Measurements from ENCODE around the gene LY6G6D.

Gene LY6G6D

GRCh38 chr6:31715022-31715958, at the start of gene LY6G6D:
LY6G6D (plus strand) TSS chr6:31715348; CDS start chr6:31715356, 8 bp downstream.
- 0 out of 2 replicates have a peak, but pooled peaks cover 5% of the 10 kb centered on the region for H3K4me1 ChIP-seq (ENCODE audit: low read length)
- H3K9me2 ChIP-seq (replicated peaks; ENCODE audit: insufficient read depth, low read length) = no peaks in the 10 kb centered on the region
- H3K9ac ChIP-seq (ENCODE audit: low read length) = no peak within 1 kb of the TSS
- no peak for DNase-seq
- no peaks in the 10 kb centered on the region for H3K27me3 ChIP-seq (replicated peaks; ENCODE audit: insufficient read depth, low read length)
- no peaks in the 10 kb centered on the region for H4K20me1 ChIP-seq (ENCODE audit: insufficient read depth, low read length)
- no peaks in the 10 kb centered on the region for H3K79me2 ChIP-seq (ENCODE audit: low read length)
- H3K36me3 ChIP-seq (replicated peaks; ENCODE audit: insufficient read depth, low read length) = no peaks in the 10 kb centered on the region
- H3F3A ChIP-seq (ENCODE audit: insufficient read depth, low read length) = no peaks in the 10 kb centered on the region
- no peak within 1 kb of the TSS for H3K27ac ChIP-seq (ENCODE audit: low read length)
- H2AFZ ChIP-seq (ENCODE audit: low read length) = no peak within 1 kb of the TSS
- no peaks in the 10 kb centered on the region for H3K9me3 ChIP-seq (replicated peaks; ENCODE audit: insufficient read depth, low read length)
- no peak for TF ChIP-seq CTCF (IDR thresholded peaks at IDR 0.05; ENCODE audit: low read length)
- TF ChIP-seq EZH2phosphoT487 (IDR thresholded peaks at IDR 0.05; ENCODE audit: low read length) = no peak
- no peak within 1 kb of the TSS for H3K4me2 ChIP-seq (ENCODE audit: low read depth, low read length)
- H3K4me3 ChIP-seq (ENCODE audit: low read length) = no peak within 1 kb of the TSS

GRCh38 chr6:31665501-31666336, 49.4 kb upstream of the LY6G6D start, which contains the start of gene CSNK2B:
CSNK2B (plus strand) TSS chr6:31666080; CDS start chr6:31666832, 752 bp downstream.
- DNase-seq = peak; percentile 98
- H3F3A ChIP-seq (ENCODE audit: insufficient read depth, low read length) = peaks cover 20% of the 10 kb centered on the region
- peak within 1 kb of the TSS; percentile 99 for H3K4me3 ChIP-seq (ENCODE audit: low read length)
- no peaks in the 10 kb centered on the region for H3K9me3 ChIP-seq (replicated peaks; ENCODE audit: insufficient read depth, low read length)
- H4K20me1 ChIP-seq (ENCODE audit: insufficient read depth, low read length) = no peaks in the 10 kb centered on the region
- peaks cover 13% of the 10 kb centered on the region for H3K36me3 ChIP-seq (replicated peaks; ENCODE audit: insufficient read depth, low read length)
- peak within 1 kb of the TSS; percentile 99 for H3K27ac ChIP-seq (ENCODE audit: low read length)
- peak within 1 kb of the TSS; percentile 82 for H2AFZ ChIP-seq (ENCODE audit: low read length)
- H3K27me3 ChIP-seq (replicated peaks; ENCODE audit: insufficient read depth, low read length) = no peaks in the 10 kb centered on the region
- peaks cover 31% of the 10 kb centered on the region for H3K4me1 ChIP-seq (ENCODE audit: low read length)
- peaks cover 70% of the 10 kb centered on the region for H3K79me2 ChIP-seq (ENCODE audit: low read length)
- no peaks in the 10 kb centered on the region for H3K9me2 ChIP-seq (replicated peaks; ENCODE audit: insufficient read depth, low read length)
- peak within 1 kb of the TSS; percentile 100 for H3K9ac ChIP-seq (ENCODE audit: low read length)
- H3K4me2 ChIP-seq (ENCODE audit: low read depth, low read length) = peak within 1 kb of the TSS; percentile 97
- TF ChIP-seq EZH2phosphoT487 (IDR thresholded peaks at IDR 0.05; ENCODE audit: low read length) = no peak
- TF ChIP-seq EZH2 (optimal IDR thresholded peaks at IDR 0.05; ENCODE audit: low read depth, low read length) = no peak
- no peak; the same call in 1 of the 2 replicates for TF ChIP-seq CTCF (IDR thresholded peaks at IDR 0.05; ENCODE audit: low read length)

GRCh38 chr6:31666337-31666965, 48.7 kb upstream of the LY6G6D start:
- Histone ChIP-seq H3K9me2 (replicated peaks; ENCODE audit: insufficient read depth, low read length) (no peaks in the 10 kb centered on the region), H3K4me2 (ENCODE audit: low read depth, low read length) (peak overlapping the region; percentile 70), H2AFZ (ENCODE audit: low read length) (peak overlapping the region; percentile 56; the same call in 1 of the 2 replicates), H3K4me1 (ENCODE audit: low read length) (peaks cover 27% of the 10 kb centered on the region), H3K4me3 (ENCODE audit: low read length) (peak overlapping the region; percentile 99), H3K27me3 (replicated peaks; ENCODE audit: insufficient read depth, low read length) (no peaks in the 10 kb centered on the region), H3K9me3 (replicated peaks; ENCODE audit: insufficient read depth, low read length) (no peaks in the 10 kb centered on the region), H3K36me3 (replicated peaks; ENCODE audit: insufficient read depth, low read length) (peaks cover 13% of the 10 kb centered on the region), H3F3A (ENCODE audit: insufficient read depth, low read length) (peaks cover 15% of the 10 kb centered on the region), H3K27ac (ENCODE audit: low read length) (peak overlapping the region; percentile 12; the same call in 1 of the 2 replicates), H3K79me2 (ENCODE audit: low read length) (peaks cover 70% of the 10 kb centered on the region), H4K20me1 (ENCODE audit: insufficient read depth, low read length) (no peaks in the 10 kb centered on the region), H3K9ac (ENCODE audit: low read length) (peak overlapping the region; percentile 89)
- TF ChIP-seq EZH2 (optimal IDR thresholded peaks at IDR 0.05; ENCODE audit: low read depth, low read length) (no peak), EZH2phosphoT487 (IDR thresholded peaks at IDR 0.05; ENCODE audit: low read length) (no peak), CTCF (IDR thresholded peaks at IDR 0.05; ENCODE audit: low read length) (no peak)
- no peak for DNase-seq
